Spleen (tissue), 11 donors: ENCODE results near the gene UST. TPM values are rescaled to one million over a fixed set of nuclear protein-coding genes. Genes with fewer than 3 reads are reported as not detected.

Experiments
- DNase-seq: peaks from one replicate; pipeline ENCODE4 v3.0.0-alpha.2; 2020
- H3K27ac ChIP-seq, 8 donors: fragments of 200-600 bp; sonication (generic) in 7 of 8; 1 replicate in 4 of 8; 2 replicates in 4 of 8; pipeline versions ENCODE4 v1.5.0 to v1.8.0; 2016 to 2021; ENCODE audit warnings: inconsistent platforms in 4 of 8, mild to moderate bottlenecking in 4 of 8, moderate library complexity in 1 of 8
- H3K27me3 ChIP-seq, 7 donors: fragments of 200-600 bp; sonication (generic) in 6 of 7; replicated peaks in 1 of 7; 1 replicate in 4 of 7; 2 replicates in 3 of 7; pipeline versions ENCODE4 v1.5.0 to v1.8.0; 2016 to 2021; ENCODE audit warnings: inconsistent platforms in 3 of 7, mild to moderate bottlenecking in 1 of 7
- H3K36me3 ChIP-seq, 6 donors: fragments of 200-600 bp; sonication (generic) in 5 of 6; 1 replicate in 4 of 6; 2 replicates in 2 of 6; pipeline versions ENCODE4 v1.5.0 to v1.8.0; 2016 to 2021; ENCODE audit warnings: inconsistent platforms in 2 of 6
- H3K4me1 ChIP-seq, 6 donors: fragments of 200-600 bp; sonication (generic) in 5 of 6; 1 replicate in 3 of 6; 2 replicates in 3 of 6; pipeline versions ENCODE4 v1.5.0 to v1.8.0; 2016 to 2021; ENCODE audit warnings: inconsistent platforms in 3 of 6
- H3K4me3 ChIP-seq, 8 donors: fragments of 200-600 bp; sonication (generic) in 7 of 8; 1 replicate in 4 of 8; 2 replicates in 4 of 8; pipeline versions ENCODE4 v1.5.0 to v1.8.0; 2016 to 2021; ENCODE audit warnings: inconsistent platforms in 4 of 8, mild to moderate bottlenecking in 4 of 8, moderate library complexity in 2 of 8
- H3K9me3 ChIP-seq, 8 donors: fragments of 200-600 bp; sonication (generic) in 7 of 8; 1 replicate in 4 of 8; 2 replicates in 4 of 8; pipeline versions ENCODE4 v1.5.0 to v1.8.0; 2016 to 2021; ENCODE audit warnings: inconsistent platforms in 4 of 8
- CTCF ChIP-seq, 11 experiments: fragments of 200-600 bp in 7 of 11; fragments of 450-650 bp in 4 of 11; sonication (generic) in 4 of 11; IDR thresholded peaks in 8 of 11; conservative IDR thresholded peaks in 3 of 11; 1 replicate in 7 of 11; 2 replicates in 4 of 11; pipeline versions ENCODE4 v1.4.0 to v1.8.0; 2016 to 2021; ENCODE audit warnings: antibody characterized with exemption in 11 of 11, inconsistent platforms in 4 of 11, mild to moderate bottlenecking in 1 of 11
- POLR2A ChIP-seq, 3 donors: fragments of 450-650 bp; IDR thresholded peaks; one replicate each; pipeline ENCODE4 v1.5.1; 2017; ENCODE audit warnings: antibody characterized with exemption in 3 of 3, mild to moderate bottlenecking in 1 of 3
- POLR2AphosphoS5 ChIP-seq, 3 donors: sonication (generic); formaldehyde crosslinking; IDR thresholded peaks; one replicate each; pipeline ENCODE4 v1.5.1; 2017; ENCODE audit warnings: antibody characterized with exemption in 3 of 3
- WGBS, 5 donors: extraction: QIAGEN DNeasy Blood & Tissue Kit in 3 of 5; methylation state at CpG; one replicate each; pipeline versions ENCODE4 v1.1.5 to v1.1.7; 2013 to 2018; 5-methylcytosine and 5-hydroxymethylcytosine counted together
- intact Hi-C: fragments of 100-400 bp; cut with DNase I; formaldehyde crosslinking; loops from one replicate; pipeline ENCODE4 v1.15.0; 2023; ENCODE audit warnings: low total_unique reads
- polyA plus RNA-seq, 3 donors: library from polyadenylated mRNA; stranded (reverse); fragments of 200-250 nt; gene quantifications; one replicate each; pipeline ENCODE4 v1.2.1, GENCODE V29; 2013
- total RNA-seq, 7 donors: library from RNA; depleted of rRNA in 3 of 7; stranded (reverse); fragments of >200 nt in 3 of 7; fragmentation: NEBNext Ultra II Directional in 4 of 7; extraction: Animal tissue kit (Norgen Biotek cat#: 25700) in 4 of 7; gene quantifications; one replicate each; pipeline versions ENCODE4 v1.1.0 to v1.2.1, GENCODE V29; 2016 to 2021
- donor health status: healthy with polysubstance abuse.
- donor health status: DM: no; HTN: no; CAD: no; lungs with moderate emphysema.
- donor health status: DM: no; HTN: no; CAD: no.
- donor health status: Bipolar disorder and iron deficiency.
- donor health status: healthy.
- donor health status: DM: no; HTN: no; CAD: no.
- donor health status: DM: yes; HTN: yes; CAD: no.

UST gene
- total and polyA plus RNA-seq, 10 donors, result 6.4 to 26.8 (median 14.4) TPM

- H3K4me3 ChIP-seq, result no peak overlapping the region
- H3K36me3 ChIP-seq, result no peaks in the 10 kb centered on the region
- H3K4me1 ChIP-seq, result peaks cover 0 to 24% (median 5%) of the 10 kb centered on the region in 6 donors
- H3K9me3 ChIP-seq, result no peaks in the 10 kb centered on the region
- no peak for DNase-seq
- H3K27ac ChIP-seq, result no peak overlapping the region
- 66 to 73% (median 71%) methylated on average over 3 of the region's 3 CpGs for WGBS, 5 donors
- no peaks in the 10 kb centered on the region for H3K27me3 ChIP-seq
- TF ChIP-seq POLR2AphosphoS5 (IDR thresholded peaks at IDR 0.05), result no peak
- TF ChIP-seq CTCF (IDR thresholded peaks at IDR 0.05 in 8 of 11, conservative IDR thresholded peaks at IDR 0.05 in 3 of 11), result no peak
- TF ChIP-seq POLR2A (IDR thresholded peaks at IDR 0.05), result no peak
- intact Hi-C loops, result no loop called here
Observed at GRCh38 chr6:148934961-148935360, 188.1 kb downstream of the UST start.

- DNase-seq, result no peak
- intact Hi-C loops, result no loop called here
- WGBS, 5 donors, result 77 to 97% (median 82%) methylated on average over 7 of the region's 7 CpGs
- Histone ChIP-seq H3K4me3 (no peak overlapping the region), H3K4me1 (peaks cover 0 to 24% (median 5%) of the 10 kb centered on the region in 6 donors), H3K9me3 (no peaks in the 10 kb centered on the region), H3K27me3 (no peaks in the 10 kb centered on the region), H3K27ac (no peak overlapping the region), H3K36me3 (no peaks in the 10 kb centered on the region)
- no peak for TF ChIP-seq POLR2A (IDR thresholded peaks at IDR 0.05)
- no peak for TF ChIP-seq POLR2AphosphoS5 (IDR thresholded peaks at IDR 0.05)
- TF ChIP-seq CTCF (IDR thresholded peaks at IDR 0.05 in 8 of 11, conservative IDR thresholded peaks at IDR 0.05 in 3 of 11), result no peak
Observed at GRCh38 chr6:148935705-148936435, 189.0 kb downstream of the UST start.

GRCh38 chr6:148943451-148943850 lies 196.6 kb downstream of the UST start:
- H3K27me3 ChIP-seq, result no peaks in the 10 kb centered on the region
- intact Hi-C loops, result no loop called here
- no peak overlapping the region for H3K27ac ChIP-seq
- TF ChIP-seq POLR2A (IDR thresholded peaks at IDR 0.05), result no peak
- no peak for TF ChIP-seq POLR2AphosphoS5 (IDR thresholded peaks at IDR 0.05)
- no peak for TF ChIP-seq CTCF (IDR thresholded peaks at IDR 0.05 in 8 of 11, conservative IDR thresholded peaks at IDR 0.05 in 3 of 11)
- no peak for DNase-seq
- H3K4me1 ChIP-seq, result peaks cover 0 to 10% (median 6%) of the 10 kb centered on the region in 6 donors
- H3K9me3 ChIP-seq, result no peaks in the 10 kb centered on the region
- WGBS, 5 donors, result 78 to 89% (median 85%) methylated on average over 1 of the region's 1 CpG
- peaks cover 0 to 11% (median 0%) of the 10 kb centered on the region in 6 donors for H3K36me3 ChIP-seq
- no peak overlapping the region for H3K4me3 ChIP-seq

GRCh38 chr6:148944608-148945007 lies 197.8 kb downstream of the UST start:
- H3K27me3 ChIP-seq, result no peaks in the 10 kb centered on the region
- no peak overlapping the region for H3K27ac ChIP-seq
- peaks cover 0 to 11% (median 0%) of the 10 kb centered on the region in 6 donors for H3K36me3 ChIP-seq
- no peak for TF ChIP-seq CTCF (IDR thresholded peaks at IDR 0.05 in 8 of 11, conservative IDR thresholded peaks at IDR 0.05 in 3 of 11)
- no peak for TF ChIP-seq POLR2AphosphoS5 (IDR thresholded peaks at IDR 0.05)
- no peak for TF ChIP-seq POLR2A (IDR thresholded peaks at IDR 0.05)
- DNase-seq, result no peak
- peaks cover 0 to 10% (median 6%) of the 10 kb centered on the region in 6 donors for H3K4me1 ChIP-seq
- H3K9me3 ChIP-seq, result no peaks in the 10 kb centered on the region
- no peak overlapping the region for H3K4me3 ChIP-seq
- intact Hi-C loops, result loop anchor here (5.0 kb wide), 2 partner anchors 197 to 367 kb away; partner anchors contain the start of gene UST
- 94 to 100% (median 100%) methylated on average over 1 of the region's 1 CpG for WGBS, 5 donors
